GM21619 (cell line): ENCODE results near the gene SBK2.
"Not testable (repeated sequence)": the region's sequence is repeated elsewhere in the genome, so short reads cannot be mapped to it uniquely, and the experiment has no call there.

ENCODE experiments used
- ATAC-seq: cut with Tn5 transposase; IDR thresholded peaks from one replicate; pipeline ENCODE4 v1.9.1; 2021; ENCODE audit not compliant: unreplicated experiment

The SBK2 gene

GRCh38 chr19:55536951-55537740 is at the start of gene SBK2:
Gene SBK2, minus strand, starts transcription at chr19:55537133. Its CDS starts 839 bp downstream, at chr19:55536294.
- no peak for ATAC-seq

- ATAC-seq = no peak
These were observed 48.9 kb upstream of the SBK2 start for GRCh38 chr19:55585658-55586339.

- no peak for ATAC-seq
These were observed 47.9 kb upstream of the SBK2 start for GRCh38 chr19:55584871-55585270.

GRCh38 chr19:55583897-55584296 is 47.0 kb upstream of the SBK2 start:
- not testable (repeated sequence) for ATAC-seq

- not testable (repeated sequence) for ATAC-seq
These were observed 45.4 kb upstream of the SBK2 start for GRCh38 chr19:55582284-55582683.

- ATAC-seq = no peak
These were observed 44.9 kb upstream of the SBK2 start for GRCh38 chr19:55581823-55582223.

GRCh38 chr19:55581145-55581822 is 44.4 kb upstream of the SBK2 start:
- ATAC-seq = no peak

- ATAC-seq = no peak
These were observed 43.8 kb upstream of the SBK2 start, which contains the start of gene ZNF579 for GRCh38 chr19:55580628-55581144. Gene ZNF579, minus strand, starts transcription at chr19:55580848. Its CDS starts 1,209 bp downstream, at chr19:55579639.

GRCh38 chr19:55579766-55580621 is 43.1 kb upstream of the SBK2 start:
- ATAC-seq = no peak

GRCh38 chr19:55578761-55579747 is 42.1 kb upstream of the SBK2 start:
- ATAC-seq = no peak

- ATAC-seq = no peak
These were observed 41.3 kb upstream of the SBK2 start for GRCh38 chr19:55578031-55578760.

- no peak for ATAC-seq
These were observed 39.8 kb upstream of the SBK2 start for GRCh38 chr19:55576746-55577145.

GRCh38 chr19:55573929-55574328 is 37.0 kb upstream of the SBK2 start:
- ATAC-seq = not testable (repeated sequence)

- not testable (repeated sequence) for ATAC-seq
These were observed 32.5 kb upstream of the SBK2 start for GRCh38 chr19:55569477-55569876.

GRCh38 chr19:55567708-55568328 is 30.9 kb upstream of the SBK2 start:
- ATAC-seq = no peak

GRCh38 chr19:55566823-55567222 is 29.9 kb upstream of the SBK2 start:
- no peak for ATAC-seq

- no peak for ATAC-seq
These were observed 26.3 kb upstream of the SBK2 start for GRCh38 chr19:55563261-55563690.

GRCh38 chr19:55559684-55560083 is 22.8 kb upstream of the SBK2 start:
- no peak for ATAC-seq
